GDM1 (cell line): ENCODE data around the gene GAPDHS.

Experiments used
- DNase-seq: peaks from one replicate; lab custom pipeline; 2025; lab: John Stamatoyannopoulos, UW

GAPDHS gene

DNA sequence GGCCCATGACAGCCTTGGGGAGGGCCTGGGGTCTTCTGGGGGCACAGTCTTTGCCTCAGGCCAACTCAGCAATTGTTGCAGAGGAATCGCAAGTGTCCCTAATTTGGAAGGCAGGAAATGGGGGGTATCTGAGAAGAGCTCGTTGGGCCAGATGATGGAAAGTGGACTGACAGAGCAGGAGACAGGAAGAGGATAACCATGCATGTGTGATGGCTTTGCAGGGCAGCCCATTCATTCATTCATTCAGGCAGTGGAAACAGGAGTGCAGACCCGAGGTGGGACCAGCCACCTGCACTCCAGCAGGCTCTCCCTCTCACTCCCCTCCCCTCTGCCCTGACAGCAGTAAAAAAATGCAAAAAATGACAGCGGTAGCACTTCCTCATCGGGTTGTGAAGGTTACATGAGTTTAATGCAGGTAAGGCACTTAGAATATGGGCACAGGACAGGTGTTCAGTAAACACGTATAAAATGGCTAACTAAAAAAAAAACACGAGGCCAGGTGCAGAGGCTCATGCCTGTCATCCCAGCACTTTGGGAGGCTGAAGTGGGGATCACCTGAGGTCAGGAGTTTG lies 7.2 kb downstream of the GAPDHS start:
- DNase-seq = no peak

DNA sequence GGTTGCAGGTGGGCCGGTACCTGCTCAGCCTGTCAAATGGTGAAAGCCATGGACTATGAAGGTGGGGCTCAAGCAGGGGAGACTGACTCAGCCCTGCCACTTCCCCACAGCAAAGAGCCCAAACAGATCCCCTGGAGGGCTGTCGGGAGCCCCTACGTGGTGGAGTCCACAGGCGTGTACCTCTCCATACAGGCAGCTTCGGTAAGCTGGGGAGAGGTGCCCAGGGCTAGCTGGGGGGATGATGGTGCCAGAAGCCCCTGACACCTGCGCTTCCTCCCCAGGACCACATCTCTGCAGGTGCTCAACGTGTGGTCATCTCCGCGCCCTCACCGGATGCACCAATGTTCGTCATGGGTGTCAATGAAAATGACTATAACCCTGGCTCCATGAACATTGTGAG lies 9.0 kb downstream of the GAPDHS start:
- no peak for DNase-seq

DNA sequence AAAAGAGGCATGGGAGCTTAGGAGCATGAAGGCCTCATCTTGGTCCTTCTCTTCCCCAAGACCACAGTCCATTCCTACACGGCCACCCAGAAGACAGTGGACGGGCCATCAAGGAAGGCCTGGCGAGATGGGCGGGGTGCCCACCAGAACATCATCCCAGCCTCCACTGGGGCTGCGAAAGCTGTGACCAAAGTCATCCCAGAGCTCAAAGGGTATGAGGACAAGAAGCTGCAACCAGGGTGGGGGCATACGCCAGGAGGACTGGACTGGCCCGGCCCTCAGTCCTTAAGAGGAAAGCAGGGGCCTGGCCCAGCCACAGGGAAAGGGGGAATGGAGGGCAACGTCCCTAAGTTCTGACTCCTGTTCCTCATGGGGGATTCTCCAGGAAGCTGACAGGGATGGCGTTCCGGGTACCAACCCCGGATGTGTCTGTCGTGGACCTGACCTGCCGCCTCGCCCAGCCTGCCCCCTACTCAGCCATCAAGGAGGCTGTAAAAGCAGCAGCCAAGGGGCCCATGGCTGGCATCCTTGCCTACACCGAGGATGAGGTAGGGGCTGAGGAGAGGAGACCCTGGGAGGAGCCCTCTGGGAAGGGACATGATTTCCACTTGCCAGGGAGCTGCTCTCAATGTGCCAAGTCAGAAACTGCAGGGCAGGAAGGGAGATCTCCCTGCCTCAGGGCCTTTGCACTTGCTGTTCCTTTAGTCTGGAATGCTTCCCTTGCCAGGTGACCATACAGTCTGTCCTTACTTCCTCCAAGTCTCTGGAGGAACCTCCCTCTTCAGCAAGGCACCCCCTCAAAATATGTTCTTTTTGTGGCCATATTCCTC lies 10.2 kb downstream of the GAPDHS start:
- no peak for DNase-seq

DNA sequence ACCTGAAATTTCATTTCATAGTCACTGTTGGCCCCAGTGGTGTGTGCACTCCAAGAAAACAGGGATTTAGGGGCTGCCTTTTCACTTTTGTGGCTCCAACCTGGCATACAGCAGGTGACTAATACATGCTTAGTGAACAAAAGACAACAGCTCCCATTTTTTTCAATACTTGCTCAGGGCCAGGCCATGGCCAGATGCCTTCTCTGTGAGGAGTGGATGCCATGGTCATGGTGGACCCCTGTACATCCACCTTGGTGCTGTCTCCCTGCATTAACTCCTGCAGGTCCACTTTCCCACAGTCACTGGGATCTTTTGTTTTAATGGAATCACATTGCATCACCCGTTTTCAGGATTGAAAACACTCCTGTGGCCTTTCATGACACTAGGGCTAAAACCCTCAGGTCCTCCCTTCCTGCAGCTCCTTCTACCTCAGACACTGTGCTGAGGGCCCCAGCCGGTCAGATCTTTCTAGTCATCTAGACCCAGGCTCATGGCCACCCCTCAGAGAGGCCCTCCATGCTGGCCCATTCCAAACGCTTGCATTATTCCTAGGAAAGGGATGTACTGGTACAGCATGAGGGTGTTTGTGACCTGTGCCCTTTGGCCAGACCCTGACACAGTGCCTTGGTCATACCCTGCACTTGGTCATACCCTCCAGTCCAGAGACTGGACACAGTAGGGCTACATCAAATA lies 11.0 kb downstream of the GAPDHS start:
- DNase-seq = no peak

DNA sequence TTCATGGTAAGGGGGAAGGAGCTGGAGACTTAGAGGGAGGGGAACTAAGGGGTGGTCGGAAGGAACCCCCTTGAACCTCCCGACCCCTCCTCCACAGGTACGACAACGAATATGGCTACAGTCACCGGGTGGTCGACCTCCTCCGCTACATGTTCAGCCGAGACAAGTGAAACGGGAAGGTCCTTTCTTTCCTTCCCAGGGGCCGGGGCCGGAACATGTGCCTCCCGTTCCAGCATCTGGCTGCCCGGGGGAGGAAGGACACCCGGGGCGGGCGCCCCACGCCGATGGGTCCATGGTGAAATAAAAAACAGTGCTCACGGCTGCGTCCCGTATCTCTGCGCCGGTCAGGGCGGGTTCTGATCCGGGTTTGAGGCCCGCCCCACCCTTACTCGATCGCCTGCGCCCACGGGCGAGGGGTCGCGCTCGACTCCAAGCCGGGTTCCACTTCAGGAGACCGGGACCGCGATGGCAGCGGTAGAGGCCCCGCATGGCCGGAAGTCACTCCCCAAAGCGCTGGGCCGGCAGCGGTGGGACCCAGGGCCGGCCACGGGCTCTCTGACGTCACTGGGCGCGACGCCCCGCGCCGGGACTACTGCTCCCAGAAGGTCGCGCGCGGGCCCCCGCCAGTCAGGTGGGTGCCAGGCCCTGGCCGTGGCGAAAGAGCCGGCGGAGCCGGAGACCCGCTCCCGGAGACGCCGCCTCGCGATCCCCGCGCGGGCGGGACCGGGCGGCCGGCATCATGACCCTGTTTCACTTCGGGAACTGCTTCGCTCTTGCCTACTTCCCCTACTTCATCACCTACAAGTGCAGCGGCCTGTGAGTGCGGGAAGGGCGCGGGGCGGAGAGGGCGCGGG lies 12.0 kb downstream of the GAPDHS start, which contains the start of gene TMEM147:
Gene TMEM147, plus strand, starts transcription at position 626 of the 854 bp plus-strand sequence. Its CDS starts 114 bp downstream, at position 740.
- DNase-seq = peak; percentile 80

DNA sequence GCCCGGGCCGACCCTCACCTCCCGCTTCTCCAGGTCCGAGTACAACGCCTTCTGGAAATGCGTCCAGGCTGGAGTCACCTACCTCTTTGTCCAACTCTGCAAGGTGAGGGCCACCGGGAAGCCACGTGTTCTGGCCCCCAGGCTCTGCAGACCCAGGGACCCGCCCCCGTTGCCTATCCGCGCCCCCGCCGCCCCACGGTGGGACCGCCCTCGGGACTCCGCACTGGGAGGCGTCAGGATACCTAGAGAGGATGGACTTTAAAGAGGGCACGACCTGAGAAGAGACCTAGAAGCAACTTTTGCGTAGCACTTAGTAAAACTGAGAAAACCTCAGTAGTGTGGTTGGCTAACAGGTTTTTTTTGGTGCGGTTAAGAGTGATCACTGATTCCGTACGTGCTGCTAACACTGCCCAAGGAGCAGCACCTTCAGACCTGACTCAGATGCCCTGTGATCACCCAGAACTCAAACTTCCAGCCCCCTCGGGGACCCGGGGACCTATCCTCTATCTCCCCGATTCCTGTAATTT lies 12.7 kb downstream of the GAPDHS start:
- DNase-seq = no peak

DNA sequence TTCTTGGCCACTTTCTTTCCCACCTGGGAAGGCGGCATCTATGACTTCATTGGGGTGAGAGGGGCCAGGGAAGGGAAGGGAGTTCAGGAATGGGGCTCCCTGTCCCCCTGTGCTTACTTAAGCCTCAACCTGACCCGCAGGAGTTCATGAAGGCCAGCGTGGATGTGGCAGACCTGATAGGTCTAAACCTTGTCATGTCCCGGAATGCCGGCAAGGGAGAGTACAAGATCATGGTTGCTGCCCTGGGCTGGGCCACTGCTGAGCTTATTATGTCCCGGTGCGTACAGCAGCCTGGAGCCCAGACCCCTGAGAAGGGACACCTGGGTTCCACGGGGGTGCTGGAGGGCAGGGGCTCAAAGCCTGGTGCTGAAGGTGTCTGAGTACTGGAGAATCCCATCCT lies 13.3 kb downstream of the GAPDHS start:
- no peak for DNase-seq

DNA sequence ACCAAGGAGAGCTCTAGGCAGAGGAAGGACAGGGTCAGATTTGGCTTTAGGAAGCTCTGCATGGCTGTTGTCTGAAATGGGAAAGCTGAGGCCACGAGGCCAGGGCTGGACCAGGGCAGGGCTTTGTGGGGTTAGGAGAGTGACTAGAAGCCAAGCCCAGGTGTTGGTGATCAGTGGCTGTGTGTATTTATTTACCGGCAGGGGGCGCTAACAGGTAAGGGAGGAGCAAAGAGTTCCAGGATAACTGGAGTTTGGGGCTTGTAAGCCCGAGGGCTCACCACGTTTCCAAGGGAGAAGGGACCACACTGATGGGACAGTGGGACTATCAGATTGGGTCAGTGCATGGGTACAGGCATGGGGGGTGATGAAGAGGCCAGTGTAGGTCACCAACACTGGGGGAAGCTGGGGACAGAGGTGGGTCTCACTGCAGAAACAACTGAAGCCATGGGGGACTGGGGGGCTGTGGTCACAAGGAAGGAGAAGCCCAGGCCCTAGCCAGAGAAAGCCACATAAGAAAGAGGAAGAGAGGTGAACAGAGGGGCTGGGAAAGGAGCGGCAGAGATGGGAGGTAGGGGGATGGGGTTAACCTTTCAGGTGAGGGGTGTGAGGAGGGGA lies 16.0 kb downstream of the GAPDHS start:
- peak; percentile 19 for DNase-seq

DNA sequence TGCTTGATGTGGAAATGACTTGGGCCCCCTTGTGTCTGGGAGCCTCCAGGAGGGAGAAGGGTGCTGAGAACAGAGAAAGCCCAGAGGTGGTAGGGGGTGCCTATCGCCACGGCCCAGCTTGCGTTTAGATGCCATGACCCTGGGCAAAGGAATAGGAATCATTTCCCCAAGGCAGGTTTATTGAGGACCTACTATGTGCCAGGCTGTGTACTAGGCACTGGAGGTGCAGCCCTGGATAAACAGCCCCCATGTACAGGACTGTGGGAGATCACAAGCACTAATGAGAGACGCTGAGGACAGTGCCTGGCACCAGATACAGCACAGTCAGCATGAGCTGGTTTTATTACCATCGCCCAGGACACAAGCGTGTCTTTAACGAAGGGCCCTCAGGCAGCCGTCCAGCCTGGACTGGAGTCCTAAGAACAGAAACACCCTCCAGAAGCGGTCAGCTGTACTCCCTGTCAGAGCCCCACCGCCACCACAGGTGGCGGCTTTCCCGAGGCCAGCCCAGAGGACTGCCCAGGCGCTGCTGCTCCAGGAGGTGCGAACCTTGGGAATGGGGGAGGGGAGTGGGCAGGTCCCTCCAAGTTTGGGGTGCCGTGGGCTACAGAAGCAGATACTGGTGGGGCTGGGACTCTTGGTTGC lies 16.7 kb downstream of the GAPDHS start:
- no peak for DNase-seq

DNA sequence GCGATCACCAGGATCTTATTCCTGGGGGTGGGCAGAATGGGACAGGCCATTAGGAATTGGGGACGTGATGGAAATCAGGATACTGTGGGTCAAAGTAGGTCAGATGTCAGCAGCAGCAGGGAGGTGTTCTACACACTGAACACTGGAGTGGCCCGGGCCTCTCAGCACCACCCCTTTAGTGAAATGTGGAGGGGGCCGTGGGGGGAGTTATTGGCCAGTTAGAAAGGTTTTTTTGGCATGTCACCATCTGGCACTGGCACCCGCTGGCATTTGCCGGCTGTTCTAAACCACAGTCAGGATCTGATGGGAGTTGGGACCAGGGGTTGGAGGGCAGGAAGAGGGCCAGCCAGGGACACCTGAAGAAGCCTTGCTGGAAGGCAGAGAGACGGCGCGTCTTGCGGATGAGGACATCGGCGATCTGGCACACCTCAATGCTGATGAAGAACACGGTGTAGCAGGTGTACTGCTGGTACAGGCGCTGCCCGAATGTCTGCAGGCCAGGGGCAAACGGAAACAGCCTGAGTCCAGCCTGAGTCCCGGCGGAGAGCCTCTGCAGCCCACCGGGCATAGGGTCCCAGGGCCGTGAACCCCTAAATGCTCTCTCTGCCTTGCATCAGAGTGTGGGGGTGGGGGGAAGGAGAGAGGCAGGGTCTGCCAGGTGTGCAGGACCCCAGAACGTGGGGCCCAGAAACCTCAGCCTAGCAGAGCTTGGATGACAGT lies 18.0 kb downstream of the GAPDHS start:
- no peak for DNase-seq

DNA sequence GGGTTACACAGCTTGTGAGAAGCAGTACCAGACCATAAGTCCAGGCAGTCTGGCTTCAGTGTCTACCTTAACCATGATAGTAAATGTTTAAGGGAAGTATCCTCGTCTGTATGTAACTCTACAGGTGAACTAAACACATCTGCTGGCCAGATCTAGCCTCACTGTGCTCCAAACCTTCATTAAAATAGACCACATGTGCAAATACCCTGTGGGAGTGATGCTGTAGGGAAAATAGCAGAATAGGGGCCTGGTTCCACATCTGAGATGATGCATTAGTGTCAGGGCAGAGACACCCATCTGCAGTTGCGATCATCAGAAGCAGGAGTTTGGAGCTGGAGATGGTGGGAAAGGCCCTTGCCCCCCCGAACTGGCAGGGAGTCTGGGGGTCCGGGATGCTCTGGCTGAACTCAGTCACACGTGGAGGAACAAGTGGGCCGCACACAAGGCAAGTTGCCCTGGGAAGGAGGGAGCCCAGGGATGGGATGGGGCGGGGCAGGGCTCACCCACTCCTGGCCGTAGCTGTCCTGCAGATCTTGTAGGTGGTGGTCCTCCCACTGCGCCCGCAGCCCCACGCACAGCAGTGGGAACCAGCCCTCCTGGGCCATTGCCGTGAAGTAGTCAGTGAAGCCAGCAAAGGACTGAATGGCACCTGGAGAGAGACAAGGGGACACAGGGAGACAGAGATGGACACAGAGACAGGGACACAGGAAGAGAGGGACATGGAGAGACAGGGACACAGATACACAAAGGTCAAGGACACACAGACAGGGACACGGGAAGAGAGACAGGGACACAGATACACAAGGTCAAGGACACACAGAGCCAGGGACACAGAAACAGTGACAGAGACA lies 19.5 kb downstream of the GAPDHS start:
- no peak for DNase-seq

DNA sequence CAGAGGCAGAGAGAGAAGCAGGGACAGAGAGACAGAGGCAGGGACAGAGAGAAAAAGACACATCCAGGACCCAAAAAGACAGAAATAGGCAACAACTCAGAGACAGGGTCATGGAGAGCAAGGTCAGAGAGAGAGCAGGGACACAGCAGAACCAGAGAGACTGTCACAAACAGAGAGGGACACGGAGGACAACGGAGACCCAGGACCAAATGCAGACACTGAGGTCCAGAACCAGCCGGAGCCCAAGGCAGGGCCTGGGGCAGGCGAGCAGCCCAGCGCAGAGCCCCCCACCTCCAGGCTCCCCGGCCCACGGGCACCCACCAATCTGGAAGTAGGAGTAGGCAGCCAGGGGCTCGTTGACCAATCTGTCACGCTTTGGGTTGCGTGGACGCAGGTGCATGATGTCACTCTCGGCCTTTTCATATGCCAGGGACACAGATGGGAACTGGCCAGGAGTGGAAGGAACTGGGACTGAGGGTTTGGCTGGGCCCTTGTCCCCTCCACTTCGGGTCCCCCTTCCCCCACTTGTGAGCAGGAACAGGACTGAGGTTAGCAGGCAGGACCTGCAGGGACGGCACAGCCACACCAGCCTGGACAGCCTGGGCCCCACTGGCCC lies 20.2 kb downstream of the GAPDHS start:
- no peak for DNase-seq

DNA sequence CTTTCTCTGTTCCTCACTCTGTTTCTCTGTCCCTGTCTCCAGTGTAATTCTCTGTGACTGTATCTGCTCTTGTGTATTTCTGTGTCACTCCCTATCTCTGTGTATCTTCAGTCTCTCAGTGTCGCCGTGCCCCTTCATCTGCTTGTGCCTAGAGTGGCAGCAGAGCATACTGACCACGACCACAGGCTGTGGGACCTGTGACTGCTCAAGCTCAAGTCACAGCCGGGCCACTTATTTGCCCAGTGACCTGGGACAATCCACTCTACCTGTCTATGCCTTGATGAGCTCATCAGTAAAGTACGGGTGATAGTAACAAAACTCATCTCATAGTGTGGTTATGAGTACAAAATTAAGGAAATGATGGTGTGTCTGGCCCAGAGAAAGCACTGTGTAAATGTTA lies 20.8 kb downstream of the GAPDHS start:
- no peak for DNase-seq

DNA sequence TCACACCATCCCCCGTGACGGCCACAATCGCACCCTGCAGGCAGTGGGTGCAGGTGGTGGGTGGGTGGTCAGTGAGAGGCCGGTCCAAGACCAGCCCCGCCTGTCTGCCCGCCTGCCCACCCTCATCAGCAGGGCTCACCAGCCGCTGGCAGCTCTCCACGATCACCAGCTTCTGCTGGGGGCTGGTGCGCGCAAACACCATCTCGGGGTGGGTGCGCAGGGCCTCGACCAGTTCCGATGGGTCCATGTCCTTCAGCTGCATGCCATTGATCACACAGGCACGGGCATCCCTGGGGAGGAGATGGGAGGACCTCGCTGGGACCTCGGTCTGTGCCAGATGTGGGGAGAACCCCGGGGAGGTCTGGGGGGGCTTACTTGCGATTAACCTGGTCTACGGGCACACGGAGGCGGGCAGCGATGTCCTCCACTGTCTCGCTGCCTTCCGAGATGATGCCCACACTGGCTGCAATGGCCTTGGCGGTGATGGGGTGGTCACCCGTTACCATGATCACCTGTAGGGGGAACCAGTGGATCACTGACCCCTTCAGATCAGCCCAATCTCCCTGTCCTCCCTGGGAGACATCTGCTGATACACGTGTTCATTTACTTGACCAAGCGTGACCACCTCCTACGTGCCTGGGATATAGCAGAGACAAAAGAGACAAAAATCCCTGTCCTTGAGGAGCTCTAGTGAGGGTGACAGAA lies 22.2 kb downstream of the GAPDHS start:
- no peak for DNase-seq

DNA sequence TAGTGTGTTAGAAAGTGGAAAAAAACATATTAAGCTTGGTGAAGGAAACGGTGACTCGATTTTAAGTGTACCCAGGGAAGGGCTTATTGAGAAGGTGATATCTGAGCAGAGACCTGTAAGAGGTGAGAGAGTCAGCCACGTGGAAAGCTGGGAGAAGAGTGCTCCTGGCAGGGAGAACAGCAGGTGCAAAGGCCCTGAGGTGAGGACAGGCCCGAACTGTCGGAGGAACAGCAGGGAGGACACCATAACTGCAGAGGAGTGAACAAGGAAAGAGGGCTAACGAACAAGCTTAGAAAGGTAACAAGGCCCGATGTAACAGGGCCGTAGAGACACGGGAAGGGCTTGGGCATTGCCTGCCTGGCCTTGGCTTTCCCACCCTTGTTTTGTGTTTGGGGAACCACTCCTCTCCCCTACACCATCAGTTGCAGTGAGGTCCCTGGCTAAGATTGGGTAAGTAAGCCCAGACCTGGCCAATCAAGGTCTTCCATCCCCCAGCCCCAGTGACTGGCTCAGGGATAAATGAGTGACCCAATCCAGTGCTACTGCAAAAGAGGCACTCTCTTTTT lies 22.9 kb downstream of the GAPDHS start:
- DNase-seq = no peak

DNA sequence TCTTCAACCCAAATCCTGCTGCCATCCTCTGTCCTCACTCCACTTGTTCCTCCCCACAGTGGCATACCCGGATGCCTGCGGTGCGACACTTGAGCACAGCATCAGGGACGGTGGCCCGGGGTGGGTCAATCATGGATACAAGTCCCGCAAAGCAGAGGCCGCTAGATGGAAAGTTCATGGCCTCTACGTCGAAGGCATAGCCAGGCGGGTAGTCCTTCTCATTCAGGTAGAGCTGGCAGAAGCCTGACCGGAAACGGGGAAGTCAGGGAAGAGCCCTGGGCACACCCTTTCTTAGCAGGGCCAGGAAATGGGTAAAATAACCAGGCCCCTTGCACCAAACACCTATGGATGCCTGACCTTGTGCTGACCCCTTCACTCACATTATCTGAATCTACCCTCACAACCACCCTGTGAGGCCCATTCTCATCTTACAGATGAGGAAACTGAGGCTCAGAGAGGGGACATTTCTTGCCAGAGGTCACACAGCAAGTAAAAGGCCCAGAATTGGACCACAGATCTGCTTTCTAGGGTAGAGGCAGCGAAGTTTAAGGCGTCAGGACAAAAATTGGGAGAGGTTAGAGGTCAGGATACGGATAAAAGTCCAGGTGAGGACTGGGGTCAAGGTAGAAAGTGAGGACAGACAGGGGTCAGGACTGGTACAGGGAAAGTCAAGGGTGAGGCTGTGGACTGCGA lies 23.7 kb downstream of the GAPDHS start:
- DNase-seq = no peak
